WTC11 (cell line): ENCODE data around the gene EVA1C. TPM values are rescaled to one million over a fixed set of nuclear protein-coding genes. Genes with fewer than 3 reads are reported as not detected.

Source experiments
- ATAC-seq: fragments of 200-7000 bp; cut with Tn5 transposase; 2 replicates; pipeline ENCODE4 v1.10.0; 2021; ENCODE audit warnings: mild to moderate bottlenecking, moderate library complexity
- CTCF ChIA-PET: fragments of 300-600 bp; sonication (Branson Sonifier 250); formaldehyde crosslinking; loops from one replicate; lab custom pipeline; 2021; ENCODE audit warnings: antibody characterized with exemption; lab: Charles Lee
- POLR2A ChIA-PET: fragments of 350-600 bp; sonication (Branson Sonifier 250); formaldehyde crosslinking; loops from one replicate; lab custom pipeline; 2021; ENCODE audit warnings: antibody characterized with exemption; lab: Charles Lee
- DNase-seq: peaks from one replicate; pipeline ENCODE4 v3.0.0; 2021; ENCODE audit warnings: low spot score
- H3K27ac Mint-ChIP-seq: 2 replicates; pipeline ENCODE4 v1.8.0; 2021; ENCODE audit warnings: mixed read lengths
- H3K27me3 Mint-ChIP-seq: 2 replicates; pipeline ENCODE4 v1.8.0; 2021; ENCODE audit warnings: low read depth, mild to moderate bottlenecking, moderate library complexity, mixed read lengths
- H3K36me3 Mint-ChIP-seq: 2 replicates; pipeline ENCODE4 v1.8.0; 2021; ENCODE audit warnings: mixed read lengths
- H3K4me1 Mint-ChIP-seq: 2 replicates; pipeline ENCODE4 v1.8.0; 2022; ENCODE audit warnings: mixed read lengths
- H3K4me3 Mint-ChIP-seq: 2 replicates; pipeline ENCODE4 v1.8.0; 2021; ENCODE audit warnings: mild to moderate bottlenecking, moderate library complexity, mixed read lengths
- H3K9me3 Mint-ChIP-seq: 2 replicates; pipeline ENCODE4 v1.8.0; 2021; ENCODE audit warnings: mixed read lengths
- AR ChIP-seq: fragments of 250-450 bp; sonication (Bioruptor Pico); IDR thresholded peaks from 2 replicates; pipeline ENCODE4 v1.9.0; 2021; ENCODE audit warnings: mild to moderate bottlenecking
- CREM ChIP-seq: sonication (generic); formaldehyde crosslinking; IDR thresholded peaks from 2 replicates; pipeline ENCODE4 v1.8.1; 2022; ENCODE audit warnings: mild to moderate bottlenecking, missing genetic modification reagents, moderate library complexity
- E2F5 ChIP-seq: sonication (generic); formaldehyde crosslinking; IDR thresholded peaks from 2 replicates; pipeline ENCODE4 v1.8.1; 2022; ENCODE audit warnings: mild to moderate bottlenecking, moderate library complexity, missing genetic modification reagents
- ESRRA ChIP-seq: sonication (generic); formaldehyde crosslinking; IDR thresholded peaks from 2 replicates; pipeline ENCODE4 v1.8.1; 2022; ENCODE audit warnings: mild to moderate bottlenecking, missing genetic modification reagents, borderline replicate concordance
- FOXK1 ChIP-seq: sonication (generic); formaldehyde crosslinking; IDR thresholded peaks from 2 replicates; pipeline ENCODE4 v1.8.0; 2022; ENCODE audit warnings: mild to moderate bottlenecking, moderate library complexity, missing genetic modification reagents
- GRHL2 ChIP-seq: fragments of 250-450 bp; sonication (Bioruptor Pico); IDR thresholded peaks from 2 replicates; pipeline ENCODE4 v1.8.0; 2022; ENCODE audit warnings: mild to moderate bottlenecking, moderate library complexity; ENCODE audit not compliant: insufficient replicate concordance, severe bottlenecking
- HMGA2 ChIP-seq: fragments of 250-450 bp; sonication (Bioruptor Pico); IDR thresholded peaks from 2 replicates; pipeline ENCODE4 v1.4.0; 2021; ENCODE audit warnings: mild to moderate bottlenecking, moderate library complexity
- JAZF1 ChIP-seq: fragments of 250-450 bp; sonication (Bioruptor Pico); IDR thresholded peaks from 2 replicates; pipeline ENCODE4 v1.9.0; 2021; ENCODE audit warnings: moderate library complexity, mild to moderate bottlenecking, inconsistent platforms
- MYBL2 ChIP-seq: sonication (generic); formaldehyde crosslinking; IDR thresholded peaks from 2 replicates; pipeline ENCODE4 v1.8.1; 2023; ENCODE audit warnings: mild to moderate bottlenecking, moderate library complexity, missing genetic modification reagents
- OVOL2 ChIP-seq: fragments of 250-450 bp; sonication (Bioruptor Pico); IDR thresholded peaks from 2 replicates; pipeline ENCODE4 v1.9.0; 2021; ENCODE audit warnings: mild to moderate bottlenecking, borderline replicate concordance
- RELA ChIP-seq: sonication (generic); formaldehyde crosslinking; IDR thresholded peaks from 2 replicates; pipeline ENCODE4 v1.8.1; 2022; ENCODE audit warnings: missing genetic modification reagents, mild to moderate bottlenecking, borderline replicate concordance
- SMAD4 ChIP-seq: sonication (generic); formaldehyde crosslinking; IDR thresholded peaks from 2 replicates; pipeline ENCODE4 v1.8.0; 2022; ENCODE audit warnings: mild to moderate bottlenecking, missing genetic modification reagents
- SOX15 ChIP-seq: fragments of 250-450 bp; sonication (Bioruptor Pico); IDR thresholded peaks from 2 replicates; pipeline ENCODE4 v1.9.0; 2021; ENCODE audit warnings: mild to moderate bottlenecking
- TCF7 ChIP-seq: sonication (generic); formaldehyde crosslinking; IDR thresholded peaks from 2 replicates; pipeline ENCODE4 v1.8.0; 2022; ENCODE audit warnings: mild to moderate bottlenecking, low read depth, missing genetic modification reagents, moderate library complexity
- TEAD1 ChIP-seq: sonication (generic); formaldehyde crosslinking; IDR thresholded peaks from 2 replicates; pipeline ENCODE4 v1.8.0; 2022; ENCODE audit warnings: mild to moderate bottlenecking, missing genetic modification reagents
- ZBTB43 ChIP-seq: sonication (generic); formaldehyde crosslinking; IDR thresholded peaks from 2 replicates; pipeline ENCODE4 v1.8.1; 2023; ENCODE audit warnings: mild to moderate bottlenecking, missing genetic modification reagents
- ZNF219 ChIP-seq: sonication (generic); formaldehyde crosslinking; IDR thresholded peaks from 2 replicates; pipeline ENCODE4 v1.8.0; 2023; ENCODE audit warnings: missing genetic modification reagents, mild to moderate bottlenecking, borderline replicate concordance
- ZNF263 ChIP-seq: sonication (generic); formaldehyde crosslinking; IDR thresholded peaks from 2 replicates; pipeline ENCODE4 v1.8.1; 2022; ENCODE audit warnings: low read depth, mild to moderate bottlenecking, moderate library complexity, missing genetic modification reagents
- ZNF396 ChIP-seq: fragments of 250-450 bp; sonication (Bioruptor Pico); IDR thresholded peaks from 2 replicates; pipeline ENCODE4 v1.8.0; 2021; ENCODE audit warnings: mild to moderate bottlenecking, moderate library complexity, borderline replicate concordance
- ZNF671 ChIP-seq: fragments of 250-450 bp; sonication (Bioruptor Pico); IDR thresholded peaks from 2 replicates; pipeline ENCODE4 v1.8.0; 2021; ENCODE audit warnings: mild to moderate bottlenecking
- total RNA-seq: library from RNA; stranded (reverse); gene quantifications from 3 replicates; pipeline ENCODE4 v1.2.3, GENCODE V29; 2021
- TF ChIP-seq, protein P1 (sequence below): fragments of 250-450 bp; sonication (Bioruptor Pico); conservative IDR thresholded peaks from 2 replicates; pipeline ENCODE4 v1.9.0; 2021; ENCODE audit warnings: mild to moderate bottlenecking
- TF ChIP-seq, protein P2 (sequence below): sonication (generic); formaldehyde crosslinking; IDR thresholded peaks from 2 replicates; pipeline ENCODE4 v1.8.0; 2023; ENCODE audit warnings: missing genetic modification reagents
- TF ChIP-seq, protein P3 (sequence below): fragments of 250-450 bp; sonication (Bioruptor Pico); IDR thresholded peaks from 2 replicates; pipeline ENCODE4 v2.1.2; 2022; ENCODE audit warnings: mild to moderate bottlenecking, moderate library complexity
- TF ChIP-seq, protein P4 (sequence below): sonication (generic); formaldehyde crosslinking; IDR thresholded peaks from 2 replicates; pipeline ENCODE4 v1.8.0; 2022; ENCODE audit warnings: mild to moderate bottlenecking, missing genetic modification reagents
- TF ChIP-seq, protein P5 (sequence below): sonication (generic); formaldehyde crosslinking; IDR thresholded peaks from 2 replicates; pipeline ENCODE4 v1.8.1; 2022; ENCODE audit warnings: mild to moderate bottlenecking, missing genetic modification reagents, moderate library complexity, borderline replicate concordance

EVA1C gene
- total RNA-seq, 1 experiment from 2014 or later, result 3.1 TPM

GRCh38 chr21:32469628-32470027, 57.1 kb downstream of the EVA1C start:
- peaks cover 8% of the 10 kb centered on the region for H3K4me1 Mint-ChIP-seq
- CTCF ChIA-PET, result interaction anchor here (1.2 kb wide), 1 partner anchor 99 kb away, joined by 4 read pairs; no protein-coding TSS in a partner anchor

GRCh38 chr21:32470206-32470605, 57.7 kb downstream of the EVA1C start:
- CTCF ChIA-PET, result interaction anchor here (0.6 to 1.2 kb wide), 3 partner anchors 12 to 99 kb away, joined by 3 to 4 read pairs (median 3); no protein-coding TSS in a partner anchor

More at GRCh38 chr21:32469628-32470027, 57.1 kb downstream of the EVA1C start:
- no peaks in the 10 kb centered on the region for H3K9me3 Mint-ChIP-seq
- ATAC-seq, result no peak
- H3K36me3 Mint-ChIP-seq, result peaks cover 4% of the 10 kb centered on the region
- no peak for DNase-seq
- TF ChIP-seq ZNF671 (CRISPR knock-in tag) (no peak), ZNF396 (CRISPR knock-in tag) (no peak), FOXK1 (CRISPR knock-in tag) (no peak), RELA (CRISPR knock-in tag) (no peak), JAZF1 (CRISPR knock-in tag) (no peak), SOX15 (CRISPR knock-in tag) (no peak), OVOL2 (no peak), E2F5 (CRISPR knock-in tag) (no peak), CREM (CRISPR knock-in tag) (no peak), ESRRA (CRISPR knock-in tag) (no peak)
- TF ChIP-seq, protein P1, sequence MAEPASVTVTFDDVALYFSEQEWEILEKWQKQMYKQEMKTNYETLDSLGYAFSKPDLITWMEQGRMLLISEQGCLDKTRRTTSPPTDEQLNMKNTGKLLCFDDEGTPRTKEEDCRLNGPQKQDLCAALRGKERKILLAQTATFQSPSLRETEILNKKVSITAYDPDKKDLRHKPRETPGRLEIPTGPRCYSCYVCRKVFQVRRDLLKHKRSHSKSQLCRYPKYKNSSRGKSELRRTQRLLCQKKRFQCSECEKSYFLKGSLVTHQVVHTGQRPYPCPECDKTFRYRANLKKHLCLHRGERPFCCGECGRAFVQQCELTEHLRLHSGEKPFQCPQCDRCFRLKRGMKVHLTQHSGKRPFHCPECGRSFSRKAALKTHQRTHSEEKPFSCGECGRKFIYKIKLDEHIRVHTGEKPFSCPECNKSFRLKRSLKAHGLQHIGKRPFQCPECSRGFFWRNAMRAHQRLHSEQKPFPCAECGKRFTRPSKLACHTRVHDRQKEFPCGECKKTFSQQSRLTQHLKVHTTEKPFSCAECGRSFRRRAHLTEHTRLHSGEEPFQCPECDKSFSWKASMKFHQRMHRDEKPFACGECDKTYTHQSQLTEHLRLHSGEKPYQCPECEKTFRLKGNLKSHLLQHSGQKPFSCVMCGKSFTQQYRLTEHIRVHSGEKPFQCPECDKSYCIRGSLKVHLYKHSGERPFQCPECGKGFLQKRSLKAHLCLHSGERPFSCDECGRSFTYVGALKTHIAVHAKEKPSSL (CRISPR knock-in tag), result no peak
- TF ChIP-seq, protein P2, sequence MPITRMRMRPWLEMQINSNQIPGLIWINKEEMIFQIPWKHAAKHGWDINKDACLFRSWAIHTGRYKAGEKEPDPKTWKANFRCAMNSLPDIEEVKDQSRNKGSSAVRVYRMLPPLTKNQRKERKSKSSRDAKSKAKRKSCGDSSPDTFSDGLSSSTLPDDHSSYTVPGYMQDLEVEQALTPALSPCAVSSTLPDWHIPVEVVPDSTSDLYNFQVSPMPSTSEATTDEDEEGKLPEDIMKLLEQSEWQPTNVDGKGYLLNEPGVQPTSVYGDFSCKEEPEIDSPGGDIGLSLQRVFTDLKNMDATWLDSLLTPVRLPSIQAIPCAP (CRISPR knock-in tag), result no peak
- TF ChIP-seq, protein P3, sequence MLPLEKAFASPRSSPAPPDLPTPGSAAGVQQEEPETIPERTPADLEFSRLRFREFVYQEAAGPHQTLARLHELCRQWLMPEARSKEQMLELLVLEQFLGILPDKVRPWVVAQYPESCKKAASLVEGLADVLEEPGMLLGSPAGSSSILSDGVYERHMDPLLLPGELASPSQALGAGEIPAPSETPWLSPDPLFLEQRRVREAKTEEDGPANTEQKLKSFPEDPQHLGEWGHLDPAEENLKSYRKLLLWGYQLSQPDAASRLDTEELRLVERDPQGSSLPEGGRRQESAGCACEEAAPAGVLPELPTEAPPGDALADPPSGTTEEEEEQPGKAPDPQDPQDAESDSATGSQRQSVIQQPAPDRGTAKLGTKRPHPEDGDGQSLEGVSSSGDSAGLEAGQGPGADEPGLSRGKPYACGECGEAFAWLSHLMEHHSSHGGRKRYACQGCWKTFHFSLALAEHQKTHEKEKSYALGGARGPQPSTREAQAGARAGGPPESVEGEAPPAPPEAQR (CRISPR knock-in tag), result no peak
- POLR2A ChIA-PET, result interaction anchor here (0.6 kb wide), 1 partner anchor 584 kb away, joined by 5 read pairs; no protein-coding TSS in a partner anchor
- H3K27me3 Mint-ChIP-seq, result no peaks in the 10 kb centered on the region
- no peak overlapping the region for H3K4me3 Mint-ChIP-seq
- H3K27ac Mint-ChIP-seq, result no peak overlapping the region

More at GRCh38 chr21:32470206-32470605, 57.7 kb downstream of the EVA1C start:
- Mint-ChIP-seq H3K4me1 (peaks cover 8% of the 10 kb centered on the region), H3K27ac (no peak overlapping the region), H3K9me3 (no peaks in the 10 kb centered on the region), H3K4me3 (no peak overlapping the region), H3K36me3 (no peaks in the 10 kb centered on the region; the same call in none of the 2 replicates), H3K27me3 (no peaks in the 10 kb centered on the region)
- TF ChIP-seq SMAD4 (CRISPR knock-in tag), result no peak
- no peak for TF ChIP-seq AR
- TF ChIP-seq HMGA2 (CRISPR knock-in tag), result no peak
- TF ChIP-seq, protein P4, sequence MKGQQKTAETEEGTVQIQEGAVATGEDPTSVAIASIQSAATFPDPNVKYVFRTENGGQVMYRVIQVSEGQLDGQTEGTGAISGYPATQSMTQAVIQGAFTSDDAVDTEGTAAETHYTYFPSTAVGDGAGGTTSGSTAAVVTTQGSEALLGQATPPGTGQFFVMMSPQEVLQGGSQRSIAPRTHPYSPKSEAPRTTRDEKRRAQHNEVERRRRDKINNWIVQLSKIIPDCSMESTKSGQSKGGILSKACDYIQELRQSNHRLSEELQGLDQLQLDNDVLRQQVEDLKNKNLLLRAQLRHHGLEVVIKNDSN (CRISPR knock-in tag), result no peak
- no peak for TF ChIP-seq TCF7 (CRISPR knock-in tag)
- TF ChIP-seq ZNF263, result no peak
- no peak for TF ChIP-seq GRHL2 (CRISPR knock-in tag)
- TF ChIP-seq ZBTB43 (CRISPR knock-in tag), result no peak
- no peak for TF ChIP-seq ZNF219 (CRISPR knock-in tag)
- TF ChIP-seq TEAD1 (CRISPR knock-in tag), result no peak
- TF ChIP-seq MYBL2 (CRISPR knock-in tag), result no peak
- TF ChIP-seq, protein P5, sequence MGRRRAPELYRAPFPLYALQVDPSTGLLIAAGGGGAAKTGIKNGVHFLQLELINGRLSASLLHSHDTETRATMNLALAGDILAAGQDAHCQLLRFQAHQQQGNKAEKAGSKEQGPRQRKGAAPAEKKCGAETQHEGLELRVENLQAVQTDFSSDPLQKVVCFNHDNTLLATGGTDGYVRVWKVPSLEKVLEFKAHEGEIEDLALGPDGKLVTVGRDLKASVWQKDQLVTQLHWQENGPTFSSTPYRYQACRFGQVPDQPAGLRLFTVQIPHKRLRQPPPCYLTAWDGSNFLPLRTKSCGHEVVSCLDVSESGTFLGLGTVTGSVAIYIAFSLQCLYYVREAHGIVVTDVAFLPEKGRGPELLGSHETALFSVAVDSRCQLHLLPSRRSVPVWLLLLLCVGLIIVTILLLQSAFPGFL (CRISPR knock-in tag), result no peak
- ATAC-seq, result no peak
- DNase-seq, result no peak
- POLR2A ChIA-PET, result interaction anchor here (0.6 kb wide), 1 partner anchor 584 kb away, joined by 5 read pairs; no protein-coding TSS in a partner anchor
